Prostate gland (tissue), 2 donors: ENCODE data around the gene NUTM1. TPM values are rescaled to one million over a fixed set of nuclear protein-coding genes. Genes with fewer than 3 reads are reported as not detected.

ENCODE experiments used
- DNase-seq: peaks from one replicate; pipeline ENCODE4 v3.0.0-alpha.2; 2019; ENCODE audit warnings: low spot score
- H3K27ac ChIP-seq, 2 donors: fragments of 200-600 bp; sonication (generic); 2 replicates each; pipeline ENCODE4 v1.5.1; 2017 to 2019
- H3K27me3 ChIP-seq: fragments of 200-600 bp; sonication (generic); replicated peaks from 2 replicates; pipeline ENCODE4 v1.5.1; 2019; ENCODE audit not compliant: insufficient read depth
- H3K36me3 ChIP-seq, 2 donors: fragments of 200-600 bp; sonication (generic); 1 replicate in 1 of 2; 2 replicates in 1 of 2; pipeline versions ENCODE4 v1.5.1 to v1.8.1; 2017 to 2019
- H3K4me1 ChIP-seq: fragments of 200-600 bp; sonication (generic); replicated peaks from 2 replicates; pipeline ENCODE4 v1.5.1; 2019
- H3K4me3 ChIP-seq, 2 donors: fragments of 200-600 bp; sonication (generic); 2 replicates each; pipeline ENCODE4 v1.5.1; 2017 to 2019
- H3K9me3 ChIP-seq: fragments of 200-600 bp; sonication (generic); 2 replicates; pipeline ENCODE4 v1.5.1; 2017
- POLR2A ChIP-seq: fragments of 450-650 bp; IDR thresholded peaks from one replicate; pipeline ENCODE4 v1.6.1; 2016; ENCODE audit warnings: antibody characterized with exemption, mild to moderate bottlenecking
- POLR2AphosphoS5 ChIP-seq: sonication (generic); formaldehyde crosslinking; IDR thresholded peaks from one replicate; pipeline ENCODE4 v1.6.1; 2017; ENCODE audit warnings: antibody characterized with exemption
- WGBS: methylation state at CpG from one replicate; pipeline ENCODE4 v1.1.5; 2018; 5-methylcytosine and 5-hydroxymethylcytosine counted together
- intact Hi-C: fragments of 100-400 bp; cut with DNase I; formaldehyde crosslinking; loops from one replicate; pipeline ENCODE4 v1.14.2; 2022
- total RNA-seq, 2 donors: library from RNA; depleted of rRNA; stranded (reverse); fragments of >200 nt; gene quantifications; one replicate each; pipeline ENCODE4 v1.1.0, GENCODE V29; 2016
- TF ChIP-seq, protein P1 (sequence below), 4 experiments: fragments of 200-600 bp in 2 of 4; fragments of 450-650 bp in 2 of 4; sonication (generic) in 2 of 4; IDR thresholded peaks; 1 replicate in 3 of 4; 2 replicates in 1 of 4; pipeline ENCODE4 v1.5.1; 2016 to 2019; ENCODE audit warnings: antibody characterized with exemption in 4 of 4, mild to moderate bottlenecking in 2 of 4, moderate library complexity in 2 of 4

NUTM1 gene
- total RNA-seq, 2 donors from 2014 or later = 6.9 TPM; not detected in 1

DNA sequence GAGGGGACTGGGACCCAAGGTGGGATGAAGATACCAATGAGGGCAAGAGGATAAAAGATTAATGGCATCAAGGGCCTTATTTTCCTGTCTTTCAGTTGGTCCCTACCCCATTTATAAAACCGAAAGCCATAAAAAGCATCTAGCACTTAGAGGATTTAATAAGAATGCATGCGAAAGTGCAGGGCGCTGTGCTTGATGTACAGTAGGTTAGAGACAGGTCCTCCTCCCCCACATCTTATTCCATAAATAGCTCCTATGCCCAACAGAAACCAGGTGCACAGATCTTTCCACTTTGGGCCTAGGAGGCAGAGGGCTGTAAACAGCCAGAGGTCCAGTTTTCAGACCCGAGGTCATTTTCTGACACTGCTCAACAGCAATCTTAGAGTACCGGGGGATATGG, 22.7 kb downstream of the NUTM1 start:
- Histone ChIP-seq H3K4me1 (no peaks in the 10 kb centered on the region), H3K27ac (peak overlapping the region in 1 of 2 donors; percentile 99), H3K27me3 (no peaks in the 10 kb centered on the region), H3K4me3 (peak overlapping the region; percentile 84 to 88), H3K36me3 (no peaks in the 10 kb centered on the region), H3K9me3 (no peaks in the 10 kb centered on the region)
- TF ChIP-seq, protein P1, sequence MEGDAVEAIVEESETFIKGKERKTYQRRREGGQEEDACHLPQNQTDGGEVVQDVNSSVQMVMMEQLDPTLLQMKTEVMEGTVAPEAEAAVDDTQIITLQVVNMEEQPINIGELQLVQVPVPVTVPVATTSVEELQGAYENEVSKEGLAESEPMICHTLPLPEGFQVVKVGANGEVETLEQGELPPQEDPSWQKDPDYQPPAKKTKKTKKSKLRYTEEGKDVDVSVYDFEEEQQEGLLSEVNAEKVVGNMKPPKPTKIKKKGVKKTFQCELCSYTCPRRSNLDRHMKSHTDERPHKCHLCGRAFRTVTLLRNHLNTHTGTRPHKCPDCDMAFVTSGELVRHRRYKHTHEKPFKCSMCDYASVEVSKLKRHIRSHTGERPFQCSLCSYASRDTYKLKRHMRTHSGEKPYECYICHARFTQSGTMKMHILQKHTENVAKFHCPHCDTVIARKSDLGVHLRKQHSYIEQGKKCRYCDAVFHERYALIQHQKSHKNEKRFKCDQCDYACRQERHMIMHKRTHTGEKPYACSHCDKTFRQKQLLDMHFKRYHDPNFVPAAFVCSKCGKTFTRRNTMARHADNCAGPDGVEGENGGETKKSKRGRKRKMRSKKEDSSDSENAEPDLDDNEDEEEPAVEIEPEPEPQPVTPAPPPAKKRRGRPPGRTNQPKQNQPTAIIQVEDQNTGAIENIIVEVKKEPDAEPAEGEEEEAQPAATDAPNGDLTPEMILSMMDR (IDR thresholded peaks at IDR 0.05) = no peak
- no peak for TF ChIP-seq POLR2A
- TF ChIP-seq POLR2AphosphoS5 = no peak
- DNase-seq = no peak
- 36% methylated on average over 5 of the region's 5 CpGs for WGBS
- intact Hi-C loops = loop anchor here (2.0 kb wide), 1 partner anchor 125 kb away; no protein-coding TSS in a partner anchor

DNA sequence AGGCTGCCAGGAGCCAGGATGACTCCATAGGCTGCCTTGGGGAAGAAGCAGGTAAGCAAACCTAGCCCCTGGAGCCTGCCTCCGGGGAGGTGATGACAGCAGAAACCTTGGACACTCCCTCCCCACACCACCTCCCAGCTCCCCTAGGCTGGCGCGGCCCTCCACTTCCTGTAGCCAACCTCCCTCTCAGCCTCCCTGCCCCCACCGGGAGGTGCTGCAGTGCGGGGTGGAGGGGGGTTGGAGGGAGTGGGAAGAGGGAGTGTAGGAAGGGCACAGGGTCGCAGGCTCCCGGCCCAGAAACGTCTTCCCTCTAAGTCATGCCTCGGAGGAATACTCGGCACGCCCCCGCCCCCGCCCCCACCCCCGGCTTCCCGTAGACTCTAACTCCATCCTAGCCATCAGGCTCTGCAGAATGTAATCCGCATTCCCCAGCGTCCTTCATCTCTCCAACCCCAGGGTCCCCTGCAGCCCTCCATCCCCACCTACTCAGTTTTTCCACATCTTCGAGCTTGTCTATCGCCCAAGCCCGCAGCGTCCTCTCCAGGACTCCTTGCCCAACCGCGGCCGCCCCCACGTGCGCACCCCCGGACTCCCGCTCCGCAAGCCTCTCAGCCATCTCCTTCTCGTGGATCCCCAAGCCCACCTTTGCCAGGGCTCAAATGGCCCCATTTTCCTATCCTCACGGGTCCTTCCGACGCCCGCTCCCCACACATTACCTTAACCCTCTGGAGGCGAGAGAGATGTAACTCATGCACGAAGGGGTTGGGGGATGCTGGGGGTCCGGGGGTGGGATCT, 23.4 kb downstream of the NUTM1 start:
- Histone ChIP-seq H3K27ac (peak overlapping the region; percentile 95 to 99), H3K27me3 (no peaks in the 10 kb centered on the region), H3K9me3 (no peaks in the 10 kb centered on the region), H3K36me3 (no peaks in the 10 kb centered on the region), H3K4me1 (no peaks in the 10 kb centered on the region), H3K4me3 (peak overlapping the region; percentile 84 to 88)
- TF ChIP-seq POLR2A (no peak), POLR2AphosphoS5 (peak; percentile 16)
- TF ChIP-seq, protein P1 (IDR thresholded peaks at IDR 0.05) = no peak
- peak; percentile 30 for DNase-seq
- WGBS = under 1% methylated on average over 37 of the region's 37 CpGs
- intact Hi-C loops = loop anchor here (2.0 kb wide), 1 partner anchor 126 kb away; no protein-coding TSS in a partner anchor

DNA sequence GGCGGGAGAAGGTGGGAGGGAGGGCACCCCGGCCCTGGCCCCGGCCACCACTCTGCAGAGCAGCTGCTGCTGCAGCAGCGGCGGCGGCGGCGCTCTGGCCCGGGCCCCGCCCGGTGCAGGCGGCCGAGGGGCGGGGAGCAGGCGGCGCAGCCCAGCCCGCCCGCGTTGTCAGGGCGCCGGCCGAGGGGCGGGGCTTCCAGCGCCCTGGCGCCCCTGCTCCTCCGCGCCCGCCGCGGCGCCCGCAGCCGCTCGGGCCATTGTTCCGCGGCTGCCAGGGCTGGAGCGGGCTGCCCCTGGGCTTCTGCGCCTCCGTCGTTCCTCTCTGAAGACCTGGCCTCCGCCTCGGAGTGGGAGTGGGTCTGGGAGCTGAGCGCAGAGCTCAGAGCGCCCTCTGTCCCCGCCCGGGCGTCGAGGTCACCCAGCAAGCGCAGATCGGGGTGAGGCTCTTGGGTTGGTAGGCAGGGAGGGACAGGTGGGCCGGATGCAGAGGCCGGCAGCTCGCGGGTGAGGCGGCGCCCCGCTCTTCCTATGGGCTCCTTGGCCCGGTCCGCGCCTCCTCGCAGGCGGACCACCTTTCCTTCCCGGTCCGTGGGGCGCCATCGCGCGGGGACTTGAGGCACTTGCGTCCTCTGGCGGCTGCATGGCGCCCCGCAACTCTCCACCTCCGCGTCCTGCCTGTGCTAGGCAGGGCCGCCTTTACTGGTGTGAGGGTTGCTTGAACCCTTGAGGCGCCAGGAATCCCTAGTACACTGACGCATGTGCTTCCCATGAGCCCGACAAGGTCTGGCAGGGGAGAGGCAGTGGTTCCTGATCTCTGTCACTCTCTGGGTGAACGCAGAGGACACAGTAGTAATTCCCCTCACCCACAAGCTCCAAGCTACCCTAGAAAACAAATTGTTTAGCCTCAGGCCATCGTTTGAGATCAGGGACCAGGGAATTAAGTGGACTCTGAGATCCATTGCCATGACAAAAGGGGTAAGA, 24.3 kb downstream of the NUTM1 start, which contains the start of gene LPCAT4:
Gene LPCAT4, minus strand, starts transcription at position 96 of the 981 bp plus-strand sequence. CDS start 96 bp downstream, outside the sequence.
- Histone ChIP-seq H3K4me1 (no peaks in the 10 kb centered on the region), H3K9me3 (no peaks in the 10 kb centered on the region), H3K27ac (peak within 1 kb of the TSS; percentile 95 to 99), H3K4me3 (peak within 1 kb of the TSS; percentile 84 to 88), H3K36me3 (no peaks in the 10 kb centered on the region), H3K27me3 (no peaks in the 10 kb centered on the region)
- intact Hi-C loops = loop anchor here (2.0 kb wide), 1 partner anchor 127 kb away; no protein-coding TSS in a partner anchor
- TF ChIP-seq, protein P1 (IDR thresholded peaks at IDR 0.05) = peak; percentile 90 to 96 (median 92)
- TF ChIP-seq POLR2A (peak; percentile 77), POLR2AphosphoS5 (peak; percentile 55)
- peak; percentile 87 for DNase-seq
- WGBS = 2% methylated on average over 21 of the region's 80 CpGs

GRCh38 chr15:34370129-34370528, 27.0 kb downstream of the NUTM1 start:
- intact Hi-C loops = no loop called here
- H3K36me3 ChIP-seq = no peaks in the 10 kb centered on the region
- 64% methylated on average over 2 of the region's 2 CpGs for WGBS
- H3K4me1 ChIP-seq = no peaks in the 10 kb centered on the region
- DNase-seq = no peak
- no peaks in the 10 kb centered on the region for H3K27me3 ChIP-seq
- TF ChIP-seq, protein P1 (IDR thresholded peaks at IDR 0.05) = no peak
- TF ChIP-seq POLR2A = no peak
- H3K9me3 ChIP-seq = no peaks in the 10 kb centered on the region
- H3K27ac ChIP-seq = no peak overlapping the region
- no peak overlapping the region for H3K4me3 ChIP-seq
